Esophagus muscularis mucosa (tissue), 3 donors: ENCODE results near the gene AP3S2.

ENCODE experiments used
- POLR2A ChIP-seq: fragments of 450-650 bp; IDR thresholded peaks from one replicate; pipeline ENCODE4 v1.6.1; 2017; ENCODE audit warnings: antibody characterized with exemption, moderate library complexity, mild to moderate bottlenecking, low read depth
- TF ChIP-seq, protein P1 (sequence below), 3 experiments: fragments of 200-600 bp in 2 of 3; fragments of 450-650 bp in 1 of 3; sonication (generic) in 2 of 3; IDR thresholded peaks; one replicate each; pipeline ENCODE4 v1.5.1; 2017 to 2019; ENCODE audit warnings: antibody characterized with exemption in 3 of 3, mild to moderate bottlenecking in 2 of 3, moderate library complexity in 1 of 3

DNA sequence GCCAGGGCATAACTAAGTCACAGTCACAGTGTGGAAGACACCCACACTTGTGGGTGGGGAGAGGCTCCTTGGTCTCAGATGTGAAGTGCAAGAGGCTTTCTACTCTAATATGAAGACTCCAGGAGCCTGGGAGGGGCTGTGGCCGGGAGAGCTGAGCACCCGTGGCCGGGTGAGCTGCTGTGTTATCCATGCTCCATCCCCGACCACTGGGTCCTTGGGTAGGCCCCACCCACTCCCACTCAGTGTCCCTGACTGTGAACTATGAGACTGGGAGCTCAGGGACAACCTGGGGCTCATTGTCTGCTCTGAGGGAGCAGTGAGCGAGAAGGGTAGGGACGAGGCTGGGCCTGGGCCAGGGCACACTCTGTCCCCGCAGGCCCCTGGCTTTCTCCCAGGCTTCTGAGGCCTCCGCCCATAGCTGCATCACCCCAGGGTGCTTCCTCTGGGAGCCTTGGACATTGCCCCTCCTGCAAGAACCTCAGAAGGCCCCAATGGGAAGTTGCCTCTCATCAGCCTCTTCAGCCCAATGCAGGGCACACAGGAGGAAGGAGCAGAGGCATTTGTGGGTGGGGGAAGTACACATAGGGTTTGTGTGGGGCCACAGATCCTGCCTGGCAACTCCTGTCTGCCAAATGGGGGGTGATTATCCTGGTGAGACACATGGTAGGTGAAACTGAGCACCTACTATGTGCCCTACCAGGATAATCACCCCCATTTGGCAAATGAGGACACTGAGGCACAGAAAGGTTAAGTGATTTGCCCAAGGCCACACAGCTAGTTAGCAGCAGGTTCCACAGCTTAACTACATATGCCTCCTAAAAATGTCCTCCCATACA is 81.6 kb downstream of the AP3S2 start:
- TF ChIP-seq, protein P1, sequence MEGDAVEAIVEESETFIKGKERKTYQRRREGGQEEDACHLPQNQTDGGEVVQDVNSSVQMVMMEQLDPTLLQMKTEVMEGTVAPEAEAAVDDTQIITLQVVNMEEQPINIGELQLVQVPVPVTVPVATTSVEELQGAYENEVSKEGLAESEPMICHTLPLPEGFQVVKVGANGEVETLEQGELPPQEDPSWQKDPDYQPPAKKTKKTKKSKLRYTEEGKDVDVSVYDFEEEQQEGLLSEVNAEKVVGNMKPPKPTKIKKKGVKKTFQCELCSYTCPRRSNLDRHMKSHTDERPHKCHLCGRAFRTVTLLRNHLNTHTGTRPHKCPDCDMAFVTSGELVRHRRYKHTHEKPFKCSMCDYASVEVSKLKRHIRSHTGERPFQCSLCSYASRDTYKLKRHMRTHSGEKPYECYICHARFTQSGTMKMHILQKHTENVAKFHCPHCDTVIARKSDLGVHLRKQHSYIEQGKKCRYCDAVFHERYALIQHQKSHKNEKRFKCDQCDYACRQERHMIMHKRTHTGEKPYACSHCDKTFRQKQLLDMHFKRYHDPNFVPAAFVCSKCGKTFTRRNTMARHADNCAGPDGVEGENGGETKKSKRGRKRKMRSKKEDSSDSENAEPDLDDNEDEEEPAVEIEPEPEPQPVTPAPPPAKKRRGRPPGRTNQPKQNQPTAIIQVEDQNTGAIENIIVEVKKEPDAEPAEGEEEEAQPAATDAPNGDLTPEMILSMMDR (IDR thresholded peaks at IDR 0.05), result no peak
- no peak for TF ChIP-seq POLR2A
